HEK293 (cell line): ENCODE measurements around the gene EID3.

Experiments used
- CTCF ChIA-PET: fragments of 350-600 bp; formaldehyde crosslinking; extraction: SDS; loops from one replicate; lab custom pipeline; 2021; ENCODE audit warnings: antibody characterized with exemption; lab: Yijun Ruan, JAX
- POLR2A ChIA-PET: fragments of 300-600 bp; formaldehyde crosslinking; extraction: SDS; loops from one replicate; lab custom pipeline; 2020; ENCODE audit warnings: antibody characterized with exemption, inconsistent platforms; lab: Yijun Ruan, JAX
- H3K27ac ChIP-seq: fragments of 200-500 bp; sonication (Bioruptor generic); 2 replicates; pipeline ENCODE4 v1.5.1; 2014; ENCODE audit warnings: low read depth, low read length, control low read depth, inconsistent platforms; ENCODE audit errors: extremely low read depth
- H3K36me3 ChIP-seq, 2 experiments: fragments of 200-500 bp in 1 of 2; sonication (Bioruptor generic) in 1 of 2; 1 replicate in 1 of 2; 2 replicates in 1 of 2; pipeline ENCODE4 v1.5.1; 2014 to 2017; ENCODE audit warnings: inconsistent platforms in 2 of 2, low read length in 2 of 2; ENCODE audit not compliant: control insufficient read depth in 2 of 2, insufficient read depth in 1 of 2
- H3K4me1 ChIP-seq: fragments of 200-500 bp; sonication (Bioruptor generic); 2 replicates; pipeline ENCODE4 v1.5.1; 2014; ENCODE audit warnings: mild to moderate bottlenecking, low read length, inconsistent platforms; ENCODE audit not compliant: control insufficient read depth, insufficient read depth
- H3K4me3 ChIP-seq: 2 replicates; pipeline ENCODE4 v1.5.1; 2011; ENCODE audit warnings: low read depth, mild to moderate bottlenecking, control low read depth, low read length, moderate library complexity
- H3K9me3 ChIP-seq: fragments of 200-500 bp; sonication (Bioruptor generic); 2 replicates; pipeline ENCODE4 v1.5.1; 2014; ENCODE audit warnings: low read depth, low read length, inconsistent platforms; ENCODE audit not compliant: control insufficient read depth, insufficient read depth
- GLIS1 ChIP-seq: fragments of 450-650 bp; formaldehyde crosslinking; IDR thresholded peaks from 2 replicates; pipeline ENCODE4 v1.5.1; 2016; ENCODE audit warnings: missing biosample characterization, missing genetic modification characterization
- OVOL3 ChIP-seq: fragments of 450-650 bp; formaldehyde crosslinking; IDR thresholded peaks from 2 replicates; pipeline ENCODE4 v1.5.1; 2016; ENCODE audit warnings: missing biosample characterization, missing genetic modification characterization
- PATZ1 ChIP-seq: fragments of 450-650 bp; formaldehyde crosslinking; IDR thresholded peaks from 2 replicates; pipeline ENCODE4 v1.5.1; 2016; ENCODE audit warnings: missing biosample characterization, missing genetic modification characterization
- RBAK ChIP-seq: fragments of 450-650 bp; formaldehyde crosslinking; IDR thresholded peaks from 2 replicates; pipeline ENCODE4 v1.5.1; 2016; ENCODE audit warnings: missing biosample characterization, missing genetic modification characterization
- SALL2 ChIP-seq: fragments of 450-650 bp; formaldehyde crosslinking; IDR thresholded peaks from 2 replicates; pipeline ENCODE4 v1.5.0; 2017; ENCODE audit warnings: missing biosample characterization, mild to moderate bottlenecking, missing genetic modification characterization, borderline replicate concordance
- SP3 ChIP-seq: fragments of 450-650 bp; formaldehyde crosslinking; IDR thresholded peaks from 2 replicates; pipeline ENCODE4 v1.5.1; 2016; ENCODE audit warnings: missing biosample characterization, missing genetic modification characterization
- TCF7L2 ChIP-seq: IDR thresholded peaks from 2 replicates; pipeline ENCODE4 v1.6.1; 2011; ENCODE audit warnings: low read depth, mild to moderate bottlenecking, inconsistent platforms, low read length, moderate library complexity, borderline replicate concordance
- ZBTB21 ChIP-seq: fragments of 450-650 bp; formaldehyde crosslinking; IDR thresholded peaks from 2 replicates; pipeline ENCODE4 v1.5.1; 2017; ENCODE audit warnings: missing biosample characterization, missing genetic modification characterization
- ZFP37 ChIP-seq: fragments of 450-650 bp; formaldehyde crosslinking; IDR thresholded peaks from 2 replicates; pipeline ENCODE4 v1.5.1; 2016; ENCODE audit warnings: missing biosample characterization, missing genetic modification characterization
- ZNF112 ChIP-seq: fragments of 450-650 bp; formaldehyde crosslinking; IDR thresholded peaks from 2 replicates; pipeline ENCODE4 v1.5.0; 2017; ENCODE audit warnings: missing biosample characterization, missing genetic modification characterization
- ZNF223 ChIP-seq: fragments of 450-650 bp; formaldehyde crosslinking; IDR thresholded peaks from 2 replicates; pipeline ENCODE4 v1.5.1; 2016; ENCODE audit warnings: missing biosample characterization, missing genetic modification characterization
- ZNF311 ChIP-seq: fragments of 450-650 bp; formaldehyde crosslinking; IDR thresholded peaks from 2 replicates; pipeline ENCODE4 v1.5.1; 2017; ENCODE audit warnings: missing biosample characterization, missing genetic modification characterization, borderline replicate concordance
- ZNF366 ChIP-seq: fragments of 450-650 bp; formaldehyde crosslinking; conservative IDR thresholded peaks from 2 replicates; pipeline ENCODE4 v1.5.1; 2016; ENCODE audit warnings: missing biosample characterization, missing genetic modification characterization
- ZNF394 ChIP-seq: fragments of 450-650 bp; formaldehyde crosslinking; IDR thresholded peaks from 2 replicates; pipeline ENCODE4 v1.5.1; 2016; ENCODE audit warnings: missing biosample characterization, missing genetic modification characterization, mild to moderate bottlenecking, moderate library complexity, borderline replicate concordance
- ZNF426 ChIP-seq: fragments of 450-650 bp; formaldehyde crosslinking; IDR thresholded peaks from 2 replicates; pipeline ENCODE4 v1.5.1; 2017; ENCODE audit warnings: missing biosample characterization, missing genetic modification characterization, mild to moderate bottlenecking, inconsistent platforms, moderate library complexity
- ZNF501 ChIP-seq: fragments of 450-650 bp; formaldehyde crosslinking; IDR thresholded peaks from 2 replicates; pipeline ENCODE4 v1.5.1; 2016; ENCODE audit warnings: missing biosample characterization, missing genetic modification characterization
- ZNF514 ChIP-seq: fragments of 450-650 bp; formaldehyde crosslinking; IDR thresholded peaks from 2 replicates; pipeline ENCODE4 v1.5.1; 2016; ENCODE audit warnings: missing biosample characterization, missing genetic modification characterization
- ZNF596 ChIP-seq: fragments of 450-650 bp; IDR thresholded peaks from 2 replicates; pipeline ENCODE4 v1.5.0; 2018; ENCODE audit warnings: missing biosample characterization, mild to moderate bottlenecking, missing genetic modification characterization, moderate library complexity
- ZNF629 ChIP-seq: fragments of 450-650 bp; formaldehyde crosslinking; IDR thresholded peaks from 2 replicates; pipeline ENCODE4 v1.5.1; 2017; ENCODE audit warnings: missing biosample characterization, missing genetic modification characterization
- ZNF658 ChIP-seq: fragments of 450-650 bp; formaldehyde crosslinking; IDR thresholded peaks from 2 replicates; pipeline ENCODE4; 2016; ENCODE audit warnings: missing biosample characterization, missing genetic modification characterization
- ZNF660 ChIP-seq: fragments of 450-650 bp; IDR thresholded peaks from 2 replicates; pipeline ENCODE4 v1.5.1; 2018; ENCODE audit warnings: missing biosample characterization, mild to moderate bottlenecking, missing genetic modification characterization
- ZNF843 ChIP-seq: fragments of 450-650 bp; formaldehyde crosslinking; IDR thresholded peaks from 2 replicates; pipeline ENCODE4 v1.5.1; 2016; ENCODE audit warnings: missing biosample characterization, missing genetic modification characterization
- TF ChIP-seq, protein P1 (sequence below): fragments of 450-650 bp; formaldehyde crosslinking; IDR thresholded peaks from 2 replicates; pipeline ENCODE4 v1.5.1; 2016; ENCODE audit warnings: missing biosample characterization, missing genetic modification characterization

The EID3 gene

DNA sequence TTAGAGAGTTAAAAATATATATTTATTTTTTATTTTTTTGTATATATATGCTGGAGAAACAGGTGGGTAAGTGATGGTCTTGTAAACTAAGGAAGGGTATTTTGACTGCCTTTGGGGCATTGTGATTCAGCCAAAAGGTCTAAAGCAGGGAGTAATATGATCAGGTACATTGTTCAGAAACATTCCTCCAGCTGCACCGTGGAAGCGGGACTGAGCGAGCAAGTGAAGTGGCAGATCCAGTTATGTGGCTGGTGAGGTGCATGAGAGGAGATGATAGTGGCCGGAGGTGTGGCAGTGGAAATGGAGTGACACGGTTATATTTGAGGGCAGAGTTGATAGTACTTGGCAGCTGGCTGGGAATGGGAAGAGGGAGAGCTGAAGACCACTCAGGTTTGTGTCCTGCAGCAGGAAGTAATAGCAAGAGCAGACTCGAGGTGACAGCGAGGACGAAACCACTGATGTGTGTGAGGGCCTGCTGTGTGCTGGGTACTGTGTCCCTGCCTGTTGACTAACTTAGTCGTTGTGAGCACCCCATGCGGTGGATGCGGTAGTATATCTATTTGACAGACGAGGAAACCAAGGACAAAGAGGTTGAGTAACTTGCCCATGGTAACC lies 39.2 kb downstream of the EID3 start:
- POLR2A ChIA-PET: interaction anchor here (0.8 to 1.1 kb wide), 2 partner anchors 47 to 54 kb away, joined by 3 to 4 read pairs; no protein-coding TSS in a partner anchor
- CTCF ChIA-PET: interaction anchor here (1.2 kb wide), 1 partner anchor 16 kb away, joined by 3 read pairs; no protein-coding TSS in a partner anchor
- Histone ChIP-seq H3K27ac (no peak overlapping the region), H3K4me3 (no peak overlapping the region), H3K4me1 (no peaks in the 10 kb centered on the region), H3K36me3 (peaks cover 32 to 70% of the 10 kb centered on the region in 2 experiments), H3K9me3 (no peaks in the 10 kb centered on the region)
- TF ChIP-seq RBAK (tag by site-specific recombination) (no peak), ZNF366 (tag by site-specific recombination) (no peak), TCF7L2 (no peak), ZNF843 (no peak), ZNF426 (no peak), ZNF501 (tag by site-specific recombination) (no peak), ZNF660 (tag by site-specific recombination) (no peak), SALL2 (no peak), ZNF596 (tag by site-specific recombination) (no peak), ZNF658 (tag by site-specific recombination) (no peak), PATZ1 (tag by site-specific recombination) (no peak)

DNA sequence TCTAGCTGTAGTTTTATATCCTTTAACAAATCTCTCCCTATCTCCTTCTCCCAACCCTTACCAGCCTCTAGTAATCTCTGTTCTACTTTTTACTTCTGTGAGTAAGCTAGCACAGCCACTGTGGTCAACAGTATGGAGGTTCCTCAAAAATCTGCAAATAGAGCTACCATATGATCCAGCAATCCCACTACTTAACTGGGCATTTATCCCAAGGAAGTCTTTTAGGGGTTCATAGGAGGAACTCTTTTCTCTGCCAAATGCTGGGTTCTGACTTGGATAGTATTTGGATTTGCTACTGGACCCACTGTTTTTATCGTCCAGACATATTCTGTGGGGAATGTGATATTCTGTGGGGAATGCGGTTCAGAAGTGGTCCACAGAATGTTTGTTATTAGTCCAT lies 41.1 kb downstream of the EID3 start:
- CTCF ChIA-PET: no interaction called here
- POLR2A ChIA-PET: no interaction called here
- TF ChIP-seq ZNF223 (no peak), ZNF112 (tag by site-specific recombination) (no peak), ZNF394 (tag by site-specific recombination) (no peak), ZNF311 (tag by site-specific recombination) (no peak), RBAK (tag by site-specific recombination) (no peak), OVOL3 (tag by site-specific recombination) (no peak), SALL2 (no peak), ZNF514 (no peak), ZFP37 (tag by site-specific recombination) (no peak), SP3 (no peak), ZBTB21 (tag by site-specific recombination) (no peak), ZNF629 (tag by site-specific recombination) (no peak), GLIS1 (tag by site-specific recombination) (no peak)
- TF ChIP-seq, protein P1, sequence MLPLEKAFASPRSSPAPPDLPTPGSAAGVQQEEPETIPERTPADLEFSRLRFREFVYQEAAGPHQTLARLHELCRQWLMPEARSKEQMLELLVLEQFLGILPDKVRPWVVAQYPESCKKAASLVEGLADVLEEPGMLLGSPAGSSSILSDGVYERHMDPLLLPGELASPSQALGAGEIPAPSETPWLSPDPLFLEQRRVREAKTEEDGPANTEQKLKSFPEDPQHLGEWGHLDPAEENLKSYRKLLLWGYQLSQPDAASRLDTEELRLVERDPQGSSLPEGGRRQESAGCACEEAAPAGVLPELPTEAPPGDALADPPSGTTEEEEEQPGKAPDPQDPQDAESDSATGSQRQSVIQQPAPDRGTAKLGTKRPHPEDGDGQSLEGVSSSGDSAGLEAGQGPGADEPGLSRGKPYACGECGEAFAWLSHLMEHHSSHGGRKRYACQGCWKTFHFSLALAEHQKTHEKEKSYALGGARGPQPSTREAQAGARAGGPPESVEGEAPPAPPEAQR: no peak
- H3K9me3 ChIP-seq: no peaks in the 10 kb centered on the region
- H3K4me3 ChIP-seq: no peak overlapping the region
- no peak overlapping the region for H3K27ac ChIP-seq
- no peaks in the 10 kb centered on the region for H3K4me1 ChIP-seq
- peaks cover 25 to 74% of the 10 kb centered on the region in 2 experiments for H3K36me3 ChIP-seq
